ENCODE results near the gene TOR3A.
"Not testable (repeated sequence)": the region's sequence is repeated elsewhere in the genome, so short reads cannot be mapped to it uniquely, and the experiment has no call there.

The TOR3A gene

GRCh38 chr1:179108644-179109043, 26.8 kb downstream of the TOR3A start:
- no peak for DNase-seq

- no peak for DNase-seq
Observed at GRCh38 chr1:179115181-179115580, 33.3 kb downstream of the TOR3A start.

- DNase-seq = no peak
Observed at GRCh38 chr1:179119513-179119912, 37.6 kb downstream of the TOR3A start.

- DNase-seq = no peak
Observed at GRCh38 chr1:179120736-179121135, 38.9 kb downstream of the TOR3A start.

- no peak for DNase-seq
Observed at GRCh38 chr1:179121159-179121938, 39.5 kb downstream of the TOR3A start.

- DNase-seq = no peak
Observed at GRCh38 chr1:179124873-179125272, 43.0 kb downstream of the TOR3A start.

GRCh38 chr1:179126338-179127060, 44.6 kb downstream of the TOR3A start:
- no peak for DNase-seq

GRCh38 chr1:179127163-179127895, 45.5 kb downstream of the TOR3A start:
- no peak for DNase-seq

GRCh38 chr1:179128520-179128919, 46.6 kb downstream of the TOR3A start:
- no peak for DNase-seq

- no peak for DNase-seq
Observed at GRCh38 chr1:179129702-179130473, 48.0 kb downstream of the TOR3A start.

GRCh38 chr1:179135168-179135567, 53.3 kb downstream of the TOR3A start:
- not testable (repeated sequence) for DNase-seq

GRCh38 chr1:179135707-179136106, 53.8 kb downstream of the TOR3A start:
- DNase-seq = not testable (repeated sequence)

- no peak for DNase-seq
Observed at GRCh38 chr1:179137617-179138255, 55.9 kb downstream of the TOR3A start.

- not testable (repeated sequence) for DNase-seq
Observed at GRCh38 chr1:179138755-179139154, 56.9 kb downstream of the TOR3A start.

- no peak for DNase-seq
Observed at GRCh38 chr1:179141592-179142251, 59.9 kb downstream of the TOR3A start.

GRCh38 chr1:179142889-179143299, 61.0 kb downstream of the TOR3A start:
- DNase-seq = no peak

GRCh38 chr1:179143322-179143721, 61.5 kb downstream of the TOR3A start:
- no peak for DNase-seq

GRCh38 chr1:179144626-179145025, 62.8 kb downstream of the TOR3A start:
- DNase-seq = no peak

- DNase-seq = no peak
Observed at GRCh38 chr1:179145521-179145920, 63.7 kb downstream of the TOR3A start.

Data from NCI-H1436 treated with DMSO at 0.1 percent for 48 hours (cell line).